A673 (cell line): Measurements from ENCODE around the gene XIRP1.

Experiments used
- CTCF ChIP-seq: fragments of 300-800, 200-600 bp; sonication (generic); conservative IDR thresholded peaks from 2 replicates; pipeline ENCODE4 v1.5.1; 2017; ENCODE audit warnings: low read depth, mild to moderate bottlenecking, antibody characterized with exemption, low read length, moderate library complexity, mixed read lengths
- EZH2 ChIP-seq: fragments of 200-600 bp; sonication (generic); IDR thresholded peaks from 2 replicates; pipeline ENCODE4 v1.6.1; 2017; ENCODE audit warnings: borderline replicate concordance, low read depth, mild to moderate bottlenecking, mixed read lengths, antibody characterized with exemption, low read length; ENCODE audit not compliant: poor library complexity, severe bottlenecking

DNA sequence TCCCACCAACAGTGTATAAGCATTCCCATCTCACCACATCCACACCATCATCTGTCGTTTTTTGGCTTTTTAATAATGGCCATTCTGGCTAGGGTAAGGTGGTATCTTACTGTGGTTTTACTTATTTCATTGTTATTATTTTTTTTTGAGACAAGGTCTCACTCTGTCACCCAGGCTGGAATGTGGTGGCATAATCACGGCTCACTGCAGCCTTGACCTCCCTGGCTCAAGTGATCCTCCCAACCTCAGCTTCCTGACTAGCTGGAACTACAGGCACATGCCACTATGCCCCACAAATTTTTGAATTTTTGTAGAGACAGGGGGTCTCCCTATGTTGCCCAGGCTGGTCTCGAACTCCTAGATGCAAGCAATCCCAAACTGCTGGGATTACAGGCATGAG lies 28.0 kb downstream of the XIRP1 start:
- TF ChIP-seq EZH2 (no peak), CTCF (no peak)
